Sigmoid colon (tissue), 4 donors: ENCODE results near the gene ABHD12.

Source experiments
- POLR2AphosphoS5 ChIP-seq, 4 donors: sonication (generic); formaldehyde crosslinking; IDR thresholded peaks; one replicate each; pipeline ENCODE4 v1.6.1; 2017; ENCODE audit warnings: antibody characterized with exemption in 4 of 4
- TF ChIP-seq, protein P1 (sequence below), 4 experiments: fragments of 450-650 bp in 3 of 4; fragments of 200-600 bp in 1 of 4; IDR thresholded peaks; one replicate each; pipeline ENCODE4 v1.5.1; 2016 to 2019; ENCODE audit warnings: antibody characterized with exemption in 4 of 4, mild to moderate bottlenecking in 3 of 4, moderate library complexity in 2 of 4

DNA sequence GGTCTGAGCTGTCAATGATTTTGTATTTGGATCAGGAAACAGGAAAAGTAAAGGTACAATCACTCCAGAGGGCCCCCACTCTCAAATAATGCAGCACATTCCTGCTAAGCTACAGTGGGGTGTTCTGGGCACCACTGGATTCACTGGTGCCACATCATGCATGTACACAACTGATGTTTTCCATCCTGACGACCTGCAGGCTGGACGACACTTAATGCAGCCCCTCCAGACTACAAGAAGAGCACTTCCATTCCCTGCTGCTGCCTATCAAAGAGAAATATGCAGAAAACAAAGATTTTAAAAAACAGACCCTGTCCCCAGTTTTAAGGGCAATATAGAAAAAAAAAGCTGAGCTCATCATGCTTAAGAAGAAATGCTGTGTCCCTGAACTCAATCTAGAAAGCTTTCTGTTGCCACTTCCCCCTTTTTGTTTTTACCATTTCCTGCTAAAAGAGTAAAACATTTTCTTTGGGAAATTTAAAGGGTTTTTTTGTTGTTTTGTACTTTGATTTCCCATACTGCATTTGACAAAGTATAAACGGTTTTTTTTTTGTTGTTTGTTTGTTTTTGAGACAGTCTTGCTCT is 35.5 kb downstream of the ABHD12 start:
- no peak for TF ChIP-seq POLR2AphosphoS5 (IDR thresholded peaks at IDR 0.05)
- TF ChIP-seq, protein P1, sequence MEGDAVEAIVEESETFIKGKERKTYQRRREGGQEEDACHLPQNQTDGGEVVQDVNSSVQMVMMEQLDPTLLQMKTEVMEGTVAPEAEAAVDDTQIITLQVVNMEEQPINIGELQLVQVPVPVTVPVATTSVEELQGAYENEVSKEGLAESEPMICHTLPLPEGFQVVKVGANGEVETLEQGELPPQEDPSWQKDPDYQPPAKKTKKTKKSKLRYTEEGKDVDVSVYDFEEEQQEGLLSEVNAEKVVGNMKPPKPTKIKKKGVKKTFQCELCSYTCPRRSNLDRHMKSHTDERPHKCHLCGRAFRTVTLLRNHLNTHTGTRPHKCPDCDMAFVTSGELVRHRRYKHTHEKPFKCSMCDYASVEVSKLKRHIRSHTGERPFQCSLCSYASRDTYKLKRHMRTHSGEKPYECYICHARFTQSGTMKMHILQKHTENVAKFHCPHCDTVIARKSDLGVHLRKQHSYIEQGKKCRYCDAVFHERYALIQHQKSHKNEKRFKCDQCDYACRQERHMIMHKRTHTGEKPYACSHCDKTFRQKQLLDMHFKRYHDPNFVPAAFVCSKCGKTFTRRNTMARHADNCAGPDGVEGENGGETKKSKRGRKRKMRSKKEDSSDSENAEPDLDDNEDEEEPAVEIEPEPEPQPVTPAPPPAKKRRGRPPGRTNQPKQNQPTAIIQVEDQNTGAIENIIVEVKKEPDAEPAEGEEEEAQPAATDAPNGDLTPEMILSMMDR (IDR thresholded peaks at IDR 0.05): no peak
